Prostate gland (tissue), 2 donors: ENCODE measurements around the gene SCAMP4.

Experiments used
- CTCF ChIP-seq, 4 experiments: fragments of 200-600 bp in 2 of 4; fragments of 450-650 bp in 2 of 4; sonication (generic) in 2 of 4; IDR thresholded peaks; 1 replicate in 3 of 4; 2 replicates in 1 of 4; pipeline ENCODE4 v1.5.1; 2016 to 2019; ENCODE audit warnings: antibody characterized with exemption in 4 of 4, mild to moderate bottlenecking in 2 of 4, moderate library complexity in 2 of 4
- POLR2A ChIP-seq: fragments of 450-650 bp; IDR thresholded peaks from one replicate; pipeline ENCODE4 v1.6.1; 2016; ENCODE audit warnings: antibody characterized with exemption, mild to moderate bottlenecking
- POLR2AphosphoS5 ChIP-seq: sonication (generic); formaldehyde crosslinking; IDR thresholded peaks from one replicate; pipeline ENCODE4 v1.6.1; 2017; ENCODE audit warnings: antibody characterized with exemption

GRCh38 chr19:1873524-1874473 is 31.4 kb upstream of the SCAMP4 start:
- no peak for TF ChIP-seq CTCF (IDR thresholded peaks at IDR 0.05)
- TF ChIP-seq POLR2A = no peak
- peak; percentile 6 for TF ChIP-seq POLR2AphosphoS5
